BE2C (cell line): Measurements from ENCODE around the gene ACIN1.

Experiments
- DNase-seq: peaks from one replicate; pipeline ENCODE4 v3.0.0-alpha.2; 2020
- H3K27me3 ChIP-seq: fragments of 250-450 bp; sonication (Bioruptor Pico); 2 replicates; pipeline ENCODE4 v1.5.1; 2020; ENCODE audit warnings: mild to moderate bottlenecking
- H3K36me3 ChIP-seq: fragments of 250-450 bp; sonication (Bioruptor Pico); 2 replicates; pipeline ENCODE4 v1.5.1; 2020; ENCODE audit warnings: mild to moderate bottlenecking
- H3K4me1 ChIP-seq: fragments of 250-450 bp; sonication (Bioruptor Pico); 2 replicates; pipeline ENCODE4 v1.5.1; 2020
- H3K4me3 ChIP-seq: 2 replicates; pipeline ENCODE4 v1.5.1; 2011; ENCODE audit warnings: low read depth, low read length
- H3K9me3 ChIP-seq: fragments of 250-450 bp; sonication (Bioruptor Pico); 2 replicates; pipeline ENCODE4 v1.5.1; 2020
- TF ChIP-seq, protein P1 (sequence below): IDR thresholded peaks from 2 replicates; pipeline ENCODE4 v1.5.1; 2012; ENCODE audit warnings: mild to moderate bottlenecking, low read depth, low read length

Gene ACIN1

DNA sequence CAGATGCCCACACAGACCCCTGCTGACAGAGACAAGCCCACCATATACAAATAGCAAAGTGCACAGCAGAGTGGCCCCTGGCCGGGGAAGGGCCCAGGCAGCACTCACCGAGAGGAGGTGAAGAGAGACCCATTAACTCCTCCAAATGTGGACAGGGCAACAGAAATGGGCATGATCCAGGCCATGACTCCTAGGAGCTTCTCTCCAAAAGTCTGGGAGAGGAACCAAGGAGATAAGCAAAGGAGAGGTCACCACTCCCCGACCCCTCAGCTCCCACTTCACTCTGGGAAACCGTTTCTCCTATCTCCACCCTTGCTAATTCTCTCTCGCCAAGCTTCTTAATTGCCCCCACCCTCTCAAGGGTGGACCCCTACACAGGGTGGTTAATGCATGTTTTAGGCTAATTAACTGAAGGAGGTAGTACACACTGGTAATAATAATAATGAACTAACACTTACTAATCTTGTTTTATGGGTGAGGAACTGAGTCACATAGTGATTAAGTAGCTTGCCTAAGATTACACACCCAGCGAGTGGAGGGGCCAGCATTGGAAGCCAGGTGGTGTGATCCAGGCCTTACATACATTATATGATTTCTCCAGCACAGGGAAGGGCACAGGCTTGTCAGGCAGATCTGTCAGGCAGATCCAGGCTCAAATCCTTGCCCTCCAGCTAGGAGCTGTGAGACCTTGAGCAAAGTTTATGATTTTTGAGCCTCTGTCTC lies 43.0 kb upstream of the ACIN1 start:
- DNase-seq, result no peak
- TF ChIP-seq, protein P1, sequence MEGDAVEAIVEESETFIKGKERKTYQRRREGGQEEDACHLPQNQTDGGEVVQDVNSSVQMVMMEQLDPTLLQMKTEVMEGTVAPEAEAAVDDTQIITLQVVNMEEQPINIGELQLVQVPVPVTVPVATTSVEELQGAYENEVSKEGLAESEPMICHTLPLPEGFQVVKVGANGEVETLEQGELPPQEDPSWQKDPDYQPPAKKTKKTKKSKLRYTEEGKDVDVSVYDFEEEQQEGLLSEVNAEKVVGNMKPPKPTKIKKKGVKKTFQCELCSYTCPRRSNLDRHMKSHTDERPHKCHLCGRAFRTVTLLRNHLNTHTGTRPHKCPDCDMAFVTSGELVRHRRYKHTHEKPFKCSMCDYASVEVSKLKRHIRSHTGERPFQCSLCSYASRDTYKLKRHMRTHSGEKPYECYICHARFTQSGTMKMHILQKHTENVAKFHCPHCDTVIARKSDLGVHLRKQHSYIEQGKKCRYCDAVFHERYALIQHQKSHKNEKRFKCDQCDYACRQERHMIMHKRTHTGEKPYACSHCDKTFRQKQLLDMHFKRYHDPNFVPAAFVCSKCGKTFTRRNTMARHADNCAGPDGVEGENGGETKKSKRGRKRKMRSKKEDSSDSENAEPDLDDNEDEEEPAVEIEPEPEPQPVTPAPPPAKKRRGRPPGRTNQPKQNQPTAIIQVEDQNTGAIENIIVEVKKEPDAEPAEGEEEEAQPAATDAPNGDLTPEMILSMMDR, result no peak

DNA sequence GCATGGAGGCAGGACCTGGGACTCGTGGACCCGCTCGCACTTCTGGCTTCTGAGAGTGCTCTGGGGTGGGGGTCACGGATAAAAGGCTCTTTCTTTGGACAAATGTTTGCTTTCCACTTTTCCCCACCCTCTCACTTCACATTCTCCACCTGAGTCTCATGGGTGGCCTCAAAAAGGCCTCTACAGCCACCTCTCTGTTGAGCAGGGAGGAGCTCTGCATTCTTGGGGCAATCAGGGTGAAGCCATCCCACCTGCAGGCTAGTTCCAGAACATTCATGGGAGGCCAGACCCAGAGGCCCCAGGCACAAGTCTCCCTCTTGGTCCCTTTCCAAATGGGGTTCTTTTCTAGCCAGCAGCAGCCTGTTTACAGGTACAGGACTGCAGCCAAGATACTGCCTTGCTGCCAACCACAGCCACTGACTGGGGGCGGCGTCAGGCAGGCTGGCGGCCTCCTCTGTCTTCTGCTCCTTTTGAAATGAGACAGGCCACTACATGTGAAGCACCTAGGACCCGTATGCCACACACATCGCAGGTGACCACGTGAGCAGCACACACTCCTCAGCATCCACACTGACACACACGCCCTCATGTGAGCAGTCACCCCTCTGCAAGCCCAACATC lies 42.4 kb upstream of the ACIN1 start:
- TF ChIP-seq, protein P1, result no peak
- no peak overlapping the region for H3K4me3 ChIP-seq
- no peaks in the 10 kb centered on the region for H3K9me3 ChIP-seq
- H3K4me1 ChIP-seq, result peaks cover 7% of the 10 kb centered on the region
- H3K36me3 ChIP-seq, result no peaks in the 10 kb centered on the region
- H3K27me3 ChIP-seq, result no peaks in the 10 kb centered on the region
- DNase-seq, result no peak

More for the DNA sequence above, 43.0 kb upstream of the ACIN1 start:
- H3K4me3 ChIP-seq, result no peak overlapping the region
- H3K4me1 ChIP-seq, result peaks cover 7% of the 10 kb centered on the region
- no peaks in the 10 kb centered on the region for H3K9me3 ChIP-seq
- H3K27me3 ChIP-seq, result no peaks in the 10 kb centered on the region
- H3K36me3 ChIP-seq, result no peaks in the 10 kb centered on the region

DNA sequence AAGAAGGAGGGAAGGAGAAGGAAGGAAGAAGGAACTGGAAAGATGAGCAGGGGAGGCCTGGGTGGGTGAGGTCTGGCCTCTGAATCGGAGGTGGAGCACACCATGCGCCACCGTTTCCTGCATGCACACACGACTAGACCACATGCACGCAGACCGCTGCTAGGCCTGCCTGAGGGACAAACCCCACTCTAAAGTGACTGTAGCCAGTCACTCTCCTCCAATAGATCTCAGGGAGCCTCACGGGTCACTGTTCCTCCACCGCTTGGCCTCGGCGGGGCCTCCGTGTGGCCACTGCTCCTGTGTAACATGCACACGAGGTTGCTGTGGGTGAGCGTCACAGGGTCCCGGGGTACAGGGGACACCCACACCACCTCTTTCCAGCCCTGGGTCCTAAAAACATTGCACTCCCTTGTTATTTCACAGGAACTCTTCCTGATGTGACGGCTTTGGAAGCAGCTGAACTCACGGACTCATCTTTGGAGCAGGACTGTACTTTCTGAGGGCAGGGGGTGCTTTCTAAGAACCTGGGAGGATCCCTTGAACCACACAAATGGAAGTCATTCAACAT lies 41.7 kb upstream of the ACIN1 start:
- Histone ChIP-seq H3K9me3 (no peaks in the 10 kb centered on the region), H3K4me3 (no peak overlapping the region)

DNA sequence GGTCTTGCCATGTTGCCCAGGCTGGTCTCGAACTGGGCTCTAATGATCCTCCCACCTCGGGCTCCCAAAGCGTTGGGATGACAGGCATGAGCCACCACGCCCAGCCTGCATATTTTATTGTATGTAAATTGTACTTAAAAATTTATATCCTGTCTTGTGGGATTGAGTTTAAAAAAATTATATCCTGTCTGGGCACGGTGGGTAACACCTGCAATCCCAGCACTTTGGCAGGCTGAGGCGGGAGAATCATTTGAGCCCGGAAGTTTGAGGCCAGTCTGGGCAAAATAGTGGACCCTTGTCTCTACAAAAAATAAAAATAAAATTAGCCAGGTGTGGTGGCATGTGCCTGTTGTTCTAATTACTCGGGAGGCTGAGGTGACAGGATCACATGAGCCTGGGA lies 38.0 kb upstream of the ACIN1 start:
- 0 out of 2 replicates have a peak, but pooled peaks cover 4% of the 10 kb centered on the region for H3K4me1 ChIP-seq
- peaks cover 13% of the 10 kb centered on the region for H3K27me3 ChIP-seq
- H3K36me3 ChIP-seq, result no peaks in the 10 kb centered on the region
- no peak overlapping the region for H3K4me3 ChIP-seq
- TF ChIP-seq, protein P1, result no peak
- no peaks in the 10 kb centered on the region for H3K9me3 ChIP-seq
- no peak for DNase-seq

More for the DNA sequence above, 41.7 kb upstream of the ACIN1 start:
- TF ChIP-seq, protein P1, result no peak
- DNase-seq, result no peak
- H3K4me1 ChIP-seq, result peaks cover 1% of the 10 kb centered on the region
- no peaks in the 10 kb centered on the region for H3K27me3 ChIP-seq
- H3K36me3 ChIP-seq, result no peaks in the 10 kb centered on the region

DNA sequence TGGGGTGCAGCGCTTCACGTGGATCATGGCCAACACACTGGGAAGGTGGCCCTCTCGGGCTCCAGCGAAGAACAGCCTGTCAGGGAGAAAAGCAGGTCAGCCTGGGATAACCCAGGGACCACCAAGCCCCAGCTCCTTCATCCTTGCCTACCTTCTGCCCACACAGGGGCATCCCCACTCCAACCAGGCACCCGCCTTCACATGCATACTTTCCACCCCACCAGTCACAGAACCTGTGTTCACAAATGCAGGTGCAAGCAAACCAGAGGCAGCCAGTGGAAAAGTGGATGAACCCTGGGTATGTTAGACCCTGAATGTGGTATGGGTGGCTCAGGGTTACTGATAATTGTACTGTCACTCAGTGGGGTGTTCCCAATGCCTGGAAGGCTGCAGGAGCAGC lies 36.5 kb upstream of the ACIN1 start:
- DNase-seq, result no peak
- Histone ChIP-seq H3K4me3 (no peak overlapping the region), H3K36me3 (no peaks in the 10 kb centered on the region), H3K4me1 (0 out of 2 replicates have a peak, but pooled peaks cover 4% of the 10 kb centered on the region), H3K9me3 (no peaks in the 10 kb centered on the region), H3K27me3 (peaks cover 13% of the 10 kb centered on the region)
- TF ChIP-seq, protein P1, result no peak

DNA sequence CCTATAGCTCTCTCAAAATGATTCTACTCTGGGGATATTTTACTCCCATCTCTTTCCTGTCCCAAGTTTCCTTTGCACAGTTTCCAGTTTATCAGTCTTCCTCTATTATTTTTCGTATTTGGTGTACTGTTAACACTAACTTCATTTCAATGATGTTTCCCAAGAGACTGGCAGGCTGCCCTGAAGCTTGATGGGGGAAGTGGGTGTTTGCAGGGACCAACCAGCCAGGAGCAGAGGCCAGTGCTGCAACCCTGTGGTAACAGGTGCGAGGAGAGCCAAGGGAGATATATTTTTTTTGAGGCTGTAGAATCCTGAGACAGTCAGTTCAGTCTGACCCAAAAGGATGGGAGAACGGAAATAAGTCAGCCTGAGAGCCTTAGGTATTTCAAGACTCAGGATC lies 35.9 kb upstream of the ACIN1 start:
- TF ChIP-seq, protein P1, result no peak
- Histone ChIP-seq H3K9me3 (no peaks in the 10 kb centered on the region), H3K36me3 (no peaks in the 10 kb centered on the region), H3K27me3 (peaks cover 13% of the 10 kb centered on the region), H3K4me3 (no peak overlapping the region), H3K4me1 (0 out of 2 replicates have a peak, but pooled peaks cover 4% of the 10 kb centered on the region)
- no peak for DNase-seq
